ENCODE measurements around the gene INSL3.

INSL3 gene

GRCh38 chr19:17843292-17843827, 22.0 kb upstream of the INSL3 start:
- no peak overlapping the region for H3K4me3 ChIP-seq (ENCODE audit: low read depth, low read length)
- TF ChIP-seq CTCF (IDR thresholded peaks at IDR 0.05; ENCODE audit: low read depth, low read length), result no peak

GRCh38 chr19:17842663-17843291, 21.5 kb upstream of the INSL3 start:
- no peak overlapping the region for H3K4me3 ChIP-seq (ENCODE audit: low read depth, low read length)
- TF ChIP-seq CTCF (IDR thresholded peaks at IDR 0.05; ENCODE audit: low read depth, low read length), result no peak

GRCh38 chr19:17841810-17842662, 20.7 kb upstream of the INSL3 start:
- H3K4me3 ChIP-seq (ENCODE audit: low read depth, low read length), result no peak overlapping the region
- no peak for TF ChIP-seq CTCF (IDR thresholded peaks at IDR 0.05; ENCODE audit: low read depth, low read length)

GRCh38 chr19:17841371-17841809, 20.1 kb upstream of the INSL3 start:
- no peak overlapping the region for H3K4me3 ChIP-seq (ENCODE audit: low read depth, low read length)
- no peak for TF ChIP-seq CTCF (IDR thresholded peaks at IDR 0.05; ENCODE audit: low read depth, low read length)

GRCh38 chr19:17840019-17840418, 18.7 kb upstream of the INSL3 start:
- TF ChIP-seq CTCF (IDR thresholded peaks at IDR 0.05; ENCODE audit: low read depth, low read length), result no peak

GRCh38 chr19:17837972-17838371, 16.7 kb upstream of the INSL3 start:
- H3K4me3 ChIP-seq (ENCODE audit: low read depth, low read length), result no peak overlapping the region

More at GRCh38 chr19:17840019-17840418, 18.7 kb upstream of the INSL3 start:
- H3K4me3 ChIP-seq (ENCODE audit: low read depth, low read length), result no peak overlapping the region

More at GRCh38 chr19:17837972-17838371, 16.7 kb upstream of the INSL3 start:
- TF ChIP-seq CTCF (IDR thresholded peaks at IDR 0.05; ENCODE audit: low read depth, low read length), result no peak
